Right ventricle myocardium inferior (tissue), 1 donor: Measurements from ENCODE around the gene ANKRD24. TPM values are rescaled to one million over a fixed set of nuclear protein-coding genes. Genes with fewer than 3 reads are reported as not detected.
A peak's percentile ranks its signal among the peaks of the same experiment; 100 is the strongest.

Source experiments
- ATAC-seq: fragments of 200-7000 bp; cut with Tn5 transposase; one replicate; pipeline ENCODE4 v1.9.1; 2020; ENCODE audit warnings: mild to moderate bottlenecking, moderate library complexity
- DNase-seq: peaks from one replicate; pipeline ENCODE4 v3.0.0; 2021; ENCODE audit errors: missing footprints
- intact Hi-C: fragments of 100-400 bp; cut with DNase I; formaldehyde crosslinking; loops from one replicate; pipeline ENCODE4 v1.11.0; 2022
- total RNA-seq: library from RNA; stranded (reverse); fragmentation: NEBNext Ultra II Directional; extraction: Animal tissue kit (Norgen Biotek cat#: 25700); gene quantifications from one replicate; pipeline ENCODE4 v1.2.1, GENCODE V29; 2021
- donor health status: DM: no; HTN: yes; CAD: no; lungs with severe emphysema.

The ANKRD24 gene
- total RNA-seq, 1 donor from 2014 or later, result 0.19 TPM

GRCh38 chr19:4164262-4164661 lies 18.2 kb upstream of the ANKRD24 start:
- DNase-seq, result no peak
- ATAC-seq, result no peak
- intact Hi-C loops, result no loop called here

GRCh38 chr19:4171676-4172075 lies 10.8 kb upstream of the ANKRD24 start:
- intact Hi-C loops, result no loop called here
- no peak for DNase-seq
- no peak for ATAC-seq

DNA sequence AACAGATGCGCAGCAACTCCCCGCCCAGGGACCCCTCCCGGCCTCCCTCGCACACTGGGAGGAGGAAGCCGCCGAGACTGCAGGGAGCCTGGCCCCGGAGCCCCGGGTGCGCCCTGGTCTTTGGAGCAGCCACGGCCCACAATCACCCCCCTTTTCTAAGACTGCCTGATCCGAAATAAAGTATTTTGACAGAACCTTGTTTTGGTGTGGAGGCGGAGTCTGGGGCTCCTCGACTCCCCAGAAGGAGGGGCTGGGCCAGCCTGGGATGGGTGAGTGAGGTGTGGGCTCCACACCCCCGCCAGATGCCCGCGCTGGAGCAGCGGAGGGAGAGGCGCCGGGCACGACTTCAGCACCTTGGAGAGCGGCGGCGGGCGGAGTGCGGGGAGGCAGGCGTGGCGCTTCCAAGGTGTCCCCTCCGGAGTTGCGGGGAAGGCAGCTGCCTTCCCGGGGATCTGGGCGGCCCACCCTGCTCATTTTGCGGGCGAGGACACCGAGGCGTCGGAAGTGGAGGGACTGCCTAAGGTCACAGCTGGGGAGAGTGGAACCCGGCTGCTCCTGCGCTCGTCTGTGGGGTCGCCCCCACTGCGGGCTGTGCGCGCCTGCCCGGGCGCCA lies 9.5 kb upstream of the ANKRD24 start:
- no peak for DNase-seq
- intact Hi-C loops, result no loop called here

GRCh38 chr19:4173479-4174212 lies 8.8 kb upstream of the ANKRD24 start:
- ATAC-seq, result no peak
- DNase-seq, result no peak
- intact Hi-C loops, result no loop called here

More for the DNA sequence above, 9.5 kb upstream of the ANKRD24 start:
- ATAC-seq, result peak; percentile 69

- intact Hi-C loops, result no loop called here
- no peak for ATAC-seq
- DNase-seq, result no peak
Observed at GRCh38 chr19:4174213-4174894, 8.1 kb upstream of the ANKRD24 start.

GRCh38 chr19:4174895-4175668 lies 7.4 kb upstream of the ANKRD24 start:
- intact Hi-C loops, result no loop called here
- DNase-seq (no peak), ATAC-seq (no peak)

DNA sequence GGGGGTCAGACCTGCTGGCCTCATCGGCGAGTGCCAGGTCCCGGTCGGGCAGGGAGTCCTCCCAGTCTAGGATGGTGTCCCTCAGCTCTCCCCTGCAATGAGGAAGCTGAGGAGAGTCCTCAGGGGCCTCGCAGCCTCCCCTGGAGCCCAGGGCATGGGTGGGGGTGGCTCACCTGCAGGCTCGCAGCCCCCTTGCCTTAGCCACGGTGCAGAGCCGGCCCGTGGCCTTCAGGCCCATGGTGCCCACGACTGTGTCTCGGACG lies 6.9 kb upstream of the ANKRD24 start:
- no peak for DNase-seq
- no peak for ATAC-seq
- intact Hi-C loops, result no loop called here

DNA sequence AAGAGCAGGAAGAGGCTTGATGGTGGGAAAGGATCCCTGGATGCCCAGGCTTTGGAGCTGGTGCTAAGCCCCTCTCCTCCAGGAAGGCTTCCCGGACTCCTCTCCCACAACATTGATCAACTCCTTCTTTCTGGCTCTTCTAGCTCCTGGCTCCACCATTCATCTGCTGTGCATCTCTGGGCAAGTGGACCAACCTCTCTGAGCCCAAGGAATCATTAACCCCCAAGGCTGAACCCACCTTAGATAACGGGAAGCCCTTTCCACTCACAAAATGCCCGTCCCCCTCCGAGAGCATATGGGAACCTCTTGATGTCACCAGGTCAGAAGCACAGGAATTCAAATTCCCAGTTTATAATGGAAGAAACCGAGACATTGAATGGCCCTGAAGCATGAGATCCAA lies 5.3 kb upstream of the ANKRD24 start:
- DNase-seq (no peak), ATAC-seq (no peak)
- intact Hi-C loops, result no loop called here

DNA sequence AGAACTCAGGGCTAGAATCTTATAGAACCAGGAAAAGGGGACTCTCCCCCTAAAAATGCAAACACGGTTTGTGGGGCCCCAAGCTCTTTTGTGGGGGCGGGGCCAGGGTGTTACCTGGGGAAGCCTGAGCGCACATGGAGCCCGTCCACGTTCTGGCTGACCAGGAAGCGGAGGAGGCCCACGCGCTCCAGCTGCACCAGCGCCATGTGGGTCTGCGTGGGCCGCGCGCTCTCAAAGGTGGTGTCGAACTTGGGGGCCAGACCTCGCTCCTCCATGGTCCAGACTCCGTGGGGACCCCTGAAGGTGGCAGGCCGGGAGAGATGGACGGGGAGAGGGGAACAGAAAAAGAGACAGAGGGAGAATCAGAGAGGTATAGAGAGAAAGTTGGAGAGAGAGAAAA lies 3.5 kb upstream of the ANKRD24 start:
- intact Hi-C loops, result no loop called here
- ATAC-seq (no peak), DNase-seq (no peak)

- ATAC-seq (no peak), DNase-seq (no peak)
- intact Hi-C loops, result loop anchor here (5.0 kb wide), 2 partner anchors 59 to 194 kb away; partner anchors contain the start of genes EEF2 and MAP2K2
Observed at GRCh38 chr19:4181053-4181508, 1.4 kb upstream of the ANKRD24 start.

DNA sequence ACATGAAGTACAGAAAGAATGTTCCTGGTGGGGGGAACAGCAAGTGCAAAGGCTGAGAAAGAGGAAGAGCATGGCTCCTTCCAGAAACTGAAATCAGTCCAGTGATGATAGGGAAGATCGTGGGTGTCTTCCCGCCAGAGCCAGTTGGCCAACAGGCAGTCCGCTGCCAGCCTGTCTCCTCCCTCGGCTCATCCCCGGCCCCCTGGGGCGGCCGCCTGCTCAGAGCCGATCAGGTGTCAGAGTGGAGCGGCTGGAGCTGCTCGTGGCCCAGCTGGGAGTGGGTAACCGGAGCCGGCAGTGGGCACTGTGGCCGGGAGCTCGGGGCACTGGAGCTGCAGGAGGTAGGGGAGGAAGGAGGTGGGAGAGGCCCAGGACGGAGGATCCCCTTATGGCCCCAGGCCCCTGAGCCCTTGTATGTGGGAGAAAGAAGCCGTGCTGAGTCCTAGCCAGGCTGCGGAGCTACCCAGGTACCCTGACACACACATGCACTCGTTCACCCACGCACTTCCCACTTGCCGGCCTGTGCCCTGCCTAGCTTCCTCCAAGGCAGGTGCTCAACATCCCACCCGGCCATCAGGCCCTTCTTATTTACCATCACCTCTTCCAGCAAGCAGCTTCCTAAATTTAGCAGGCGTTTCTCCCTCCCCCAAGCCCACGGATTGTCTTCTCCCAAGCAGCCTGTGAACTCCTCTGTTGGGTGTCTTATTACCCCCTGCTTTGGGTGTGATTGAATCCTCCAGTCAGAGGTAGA lies 1.7 kb downstream of the ANKRD24 start:
- DNase-seq, result peak; percentile 58
- ATAC-seq, result no peak
- intact Hi-C loops, result loop anchor here (5.0 kb wide), 2 partner anchors 62 to 197 kb away; partner anchors contain the start of genes EEF2 and MAP2K2

DNA sequence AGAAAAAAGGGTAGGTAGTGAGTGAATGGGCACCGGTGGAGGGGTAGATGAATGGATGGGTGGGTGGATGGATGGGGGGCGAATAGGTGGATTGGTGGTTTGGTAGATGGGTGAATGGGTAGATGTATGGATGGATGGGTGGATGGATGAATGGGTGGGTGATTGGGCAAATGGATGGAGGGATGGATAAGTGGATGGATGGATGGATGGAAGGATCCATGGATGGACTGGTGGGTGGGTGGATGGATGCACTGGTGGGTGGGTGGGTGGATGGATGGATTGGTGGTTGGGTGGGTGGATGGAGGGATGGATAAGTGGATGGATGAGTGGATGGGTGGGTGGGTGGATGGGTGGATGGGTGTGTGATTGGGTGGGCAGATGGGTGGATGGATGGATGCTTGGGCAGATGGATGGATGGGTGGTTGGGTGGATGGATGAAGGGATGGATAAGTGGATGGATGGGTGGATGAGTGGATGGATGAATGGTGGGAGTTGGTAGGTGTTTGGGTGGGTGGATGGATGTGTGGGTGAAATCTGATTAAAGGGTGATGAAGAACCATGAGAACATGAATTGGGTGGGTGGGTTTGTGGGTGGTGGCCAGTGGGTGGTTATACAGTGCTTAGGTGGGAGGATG lies 2.3 kb downstream of the ANKRD24 start:
- intact Hi-C loops, result loop anchor here (5.0 kb wide), 2 partner anchors 63 to 198 kb away; partner anchors contain the start of genes EEF2 and MAP2K2
- ATAC-seq, result no peak

GRCh38 chr19:4185413-4186086 lies 3.1 kb downstream of the ANKRD24 start:
- intact Hi-C loops, result no loop called here
- DNase-seq (peak; percentile 22), ATAC-seq (no peak)

More for the DNA sequence above, 2.3 kb downstream of the ANKRD24 start:
- DNase-seq, result no peak

DNA sequence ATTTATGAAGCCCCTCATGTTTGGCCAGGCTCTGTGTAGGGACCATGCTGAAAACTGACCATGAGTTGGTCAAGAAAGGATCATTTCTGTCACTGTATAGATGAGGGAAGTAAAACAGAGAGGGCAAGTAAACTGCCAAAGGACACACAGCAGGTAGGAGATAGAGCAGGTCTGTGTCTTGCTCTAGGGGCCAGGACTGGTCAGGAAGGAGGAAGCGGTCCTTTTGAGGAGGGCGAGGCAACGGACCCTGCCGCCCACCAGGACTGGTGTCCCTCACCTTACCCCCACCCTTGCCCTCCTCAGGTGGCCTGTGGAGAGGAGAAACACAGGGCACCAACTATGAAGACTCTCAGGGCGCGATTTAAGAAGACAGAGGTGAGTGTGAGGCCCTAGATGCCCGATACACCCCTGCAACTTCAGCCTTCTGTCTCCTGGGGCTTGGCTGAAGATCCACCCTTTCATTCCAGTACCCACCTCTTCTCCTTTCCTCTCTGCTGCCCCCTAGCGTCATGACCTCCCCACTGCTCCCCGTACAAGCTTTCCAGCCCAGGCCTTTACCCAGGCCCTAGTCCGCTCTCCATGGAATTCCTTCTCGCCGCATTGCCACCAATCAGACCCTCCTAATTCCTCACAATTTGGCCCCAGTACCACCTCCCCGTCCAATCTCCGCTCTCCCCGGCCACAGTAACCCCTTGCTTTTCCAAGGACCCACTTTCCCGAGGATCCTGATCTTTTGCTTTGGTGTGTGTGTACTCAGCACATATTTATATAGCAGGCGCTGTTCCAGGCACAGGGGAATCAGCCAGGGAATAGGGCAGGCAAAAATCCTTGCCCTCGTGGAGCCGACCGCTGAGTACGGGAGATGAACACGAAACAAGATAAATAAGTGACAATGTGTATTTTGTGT lies 3.9 kb downstream of the ANKRD24 start:
- intact Hi-C loops, result no loop called here
- ATAC-seq (peak; percentile 66), DNase-seq (peak; percentile 73)

- DNase-seq (no peak), ATAC-seq (no peak)
- intact Hi-C loops, result no loop called here
Observed at GRCh38 chr19:4187313-4188122, 5.0 kb downstream of the ANKRD24 start.

DNA sequence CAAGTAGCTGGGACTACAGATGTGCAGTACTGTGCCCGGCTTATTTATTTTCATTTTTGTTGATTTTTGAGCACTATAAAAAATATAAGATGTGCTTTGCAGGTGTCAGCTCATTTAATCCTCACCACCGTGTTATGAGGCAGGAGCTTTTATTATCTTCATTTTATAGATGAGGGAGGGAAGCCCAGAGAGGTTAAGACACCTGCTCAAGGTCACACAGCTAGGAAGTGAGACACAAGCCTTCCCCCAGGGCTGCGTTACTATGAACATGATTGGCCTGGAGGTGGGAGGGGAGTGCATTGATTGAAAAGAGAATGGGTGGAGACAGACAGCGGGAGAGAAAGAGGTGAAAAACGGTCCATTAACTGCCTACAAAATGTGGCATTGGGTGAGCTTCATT lies 7.2 kb downstream of the ANKRD24 start:
- no peak for DNase-seq
- ATAC-seq, result no peak
- intact Hi-C loops, result no loop called here
